Measurements from ENCODE around the gene RBM23.

- TF ChIP-seq CTCF (optimal IDR thresholded peaks at IDR 0.05 in 1 of 3, IDR thresholded peaks at IDR 0.05 in 1 of 3, conservative IDR thresholded peaks at IDR 0.05 in 1 of 3; ENCODE audit: extremely low read depth in 1 of 3, insufficient read depth in 2 of 3, low read length in 3 of 3) (no peak), EZH2 (IDR thresholded peaks at IDR 0.05; ENCODE audit: low read length) (no peak)
Observed at GRCh38 chr14:22932146-22932545, 13.2 kb upstream of the RBM23 start.
